HG03039 (cell line): ENCODE data around the gene GPX1.
"Not testable (repeated sequence)": the region's sequence is repeated elsewhere in the genome, so short reads cannot be mapped to it uniquely, and the experiment has no call there.

Source experiments
- ATAC-seq: cut with Tn5 transposase; IDR thresholded peaks from one replicate; pipeline ENCODE4 v1.9.1; 2021; ENCODE audit warnings: mild to moderate bottlenecking, moderate library complexity; ENCODE audit not compliant: unreplicated experiment

GPX1 gene

GRCh38 chr3:49358217-49358883, at the start of gene GPX1:
TSS of gene GPX1 (minus strand) at chr3:49358353. CDS start at chr3:49358278, 75 bp downstream.
- peak; percentile 79 for ATAC-seq

GRCh38 chr3:49406571-49407565, 48.7 kb upstream of the GPX1 start:
- ATAC-seq, result no peak

- ATAC-seq, result not testable (repeated sequence)
Measured at GRCh38 chr3:49405570-49405969, 47.4 kb upstream of the GPX1 start.

GRCh38 chr3:49403891-49404290, 45.7 kb upstream of the GPX1 start:
- no peak for ATAC-seq

GRCh38 chr3:49401766-49402165, 43.6 kb upstream of the GPX1 start:
- no peak for ATAC-seq

GRCh38 chr3:49399461-49399860, 41.3 kb upstream of the GPX1 start:
- ATAC-seq, result no peak

- ATAC-seq, result no peak
Measured at GRCh38 chr3:49397470-49397869, 39.3 kb upstream of the GPX1 start.

GRCh38 chr3:49391310-49391709, 33.2 kb upstream of the GPX1 start:
- not testable (repeated sequence) for ATAC-seq

- no peak for ATAC-seq
Measured at GRCh38 chr3:49389297-49389696, 31.1 kb upstream of the GPX1 start.

- no peak for ATAC-seq
Measured at GRCh38 chr3:49388289-49388820, 30.2 kb upstream of the GPX1 start.

GRCh38 chr3:49387721-49388120, 29.6 kb upstream of the GPX1 start:
- no peak for ATAC-seq

GRCh38 chr3:49386056-49386756, 28.1 kb upstream of the GPX1 start:
- no peak for ATAC-seq

GRCh38 chr3:49385617-49386016, 27.5 kb upstream of the GPX1 start:
- ATAC-seq, result no peak

- ATAC-seq, result no peak
Measured at GRCh38 chr3:49383387-49383786, 25.2 kb upstream of the GPX1 start.

- no peak for ATAC-seq
Measured at GRCh38 chr3:49378249-49378895, 20.2 kb upstream of the GPX1 start.

GRCh38 chr3:49377483-49377882, 19.3 kb upstream of the GPX1 start:
- ATAC-seq, result no peak

GRCh38 chr3:49371946-49372345, 13.8 kb upstream of the GPX1 start:
- ATAC-seq, result no peak

- ATAC-seq, result no peak
Measured at GRCh38 chr3:49370585-49371290, 12.6 kb upstream of the GPX1 start.

GRCh38 chr3:49362561-49362960, 4.4 kb upstream of the GPX1 start:
- no peak for ATAC-seq

GRCh38 chr3:49359623-49360022, 1.5 kb upstream of the GPX1 start:
- ATAC-seq, result no peak
